ENCODE results near the gene HYAL3.

DNA sequence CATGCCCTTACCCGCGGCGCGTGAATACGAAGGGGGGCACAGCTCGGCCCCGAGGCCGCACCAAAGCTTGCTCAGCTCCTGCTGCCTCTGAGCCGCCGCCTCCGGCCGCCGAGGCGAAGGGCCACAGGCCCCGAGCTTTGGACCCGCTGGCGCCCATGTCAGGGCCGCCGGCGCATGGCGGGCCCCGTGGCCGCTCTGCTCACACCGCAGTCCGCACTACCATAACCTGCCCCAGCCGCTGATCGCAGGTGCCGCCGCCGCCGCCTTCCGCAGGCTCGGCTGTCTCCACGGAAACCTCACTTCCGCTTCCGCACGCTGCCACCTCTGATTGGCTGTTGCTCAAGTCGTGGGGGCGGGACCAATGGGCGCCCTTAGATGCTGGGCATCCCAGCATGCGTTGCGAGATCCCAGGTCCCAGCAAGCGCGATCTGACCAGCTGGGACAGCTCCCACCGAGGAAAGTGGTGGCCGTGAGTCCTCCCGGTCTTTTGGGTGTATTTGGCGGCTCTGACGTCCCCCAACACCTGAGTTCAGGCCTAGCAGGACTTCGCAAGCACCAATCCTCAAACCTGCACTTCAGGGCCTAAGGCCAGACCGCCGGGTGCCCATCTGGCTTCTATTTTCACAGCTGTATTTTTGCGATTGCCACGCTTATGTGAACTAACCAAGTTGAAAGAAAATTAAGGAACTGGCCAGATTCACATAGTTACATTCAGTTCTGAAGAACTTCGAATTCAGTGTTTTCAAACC is 28.9 kb upstream of the HYAL3 start, which contains the start of gene TUSC2:
- TF ChIP-seq GATA3 (IDR thresholded peaks at IDR 0.05; ENCODE audit: low read depth, low read length), result no peak
- TF ChIP-seq GATA2 (IDR thresholded peaks at IDR 0.05; ENCODE audit: low read depth, low read length), result no peak

All from SH-SY5Y (cell line).